GM18526 (cell line): ENCODE results near the gene AURKB.

Experiments used
- POLR2A ChIP-seq: IDR thresholded peaks from 3 replicates; pipeline ENCODE4 v1.6.1; 2011; ENCODE audit not compliant: insufficient read length; ENCODE audit errors: extremely low read depth

The AURKB gene

GRCh38 chr17:8210761-8211458 lies 535 bp upstream of the AURKB start:
- no peak for TF ChIP-seq POLR2A

GRCh38 chr17:8206536-8206935 lies 3.8 kb downstream of the AURKB start:
- no peak for TF ChIP-seq POLR2A

- peak; percentile 27 for TF ChIP-seq POLR2A
Observed at GRCh38 chr17:8204761-8205555, 5.4 kb downstream of the AURKB start.

- TF ChIP-seq POLR2A: peak; percentile 79
Observed at GRCh38 chr17:8192070-8192815, 18.1 kb downstream of the AURKB start.

- TF ChIP-seq POLR2A: no peak
Observed at GRCh38 chr17:8190506-8190905, 19.9 kb downstream of the AURKB start.

- TF ChIP-seq POLR2A: peak; percentile 84
Observed at GRCh38 chr17:8189711-8190477, 20.5 kb downstream of the AURKB start, which contains the start of gene BORCS6. TSS of gene BORCS6 (minus strand) at chr17:8190180. CDS start at chr17:8190140, 40 bp downstream.

GRCh38 chr17:8189041-8189710 lies 21.2 kb downstream of the AURKB start:
- TF ChIP-seq POLR2A: no peak

- no peak for TF ChIP-seq POLR2A
Observed at GRCh38 chr17:8188263-8188839, 22.0 kb downstream of the AURKB start.

- TF ChIP-seq POLR2A: no peak
Observed at GRCh38 chr17:8187517-8188262, 22.7 kb downstream of the AURKB start.

- TF ChIP-seq POLR2A: no peak
Observed at GRCh38 chr17:8186787-8187516, 23.4 kb downstream of the AURKB start.

GRCh38 chr17:8186446-8186786 lies 24.0 kb downstream of the AURKB start:
- TF ChIP-seq POLR2A: no peak

GRCh38 chr17:8185582-8186445 lies 24.6 kb downstream of the AURKB start:
- TF ChIP-seq POLR2A: no peak
